HEK293 (cell line): Measurements from ENCODE around the gene TTLL4.
A peak's percentile ranks its signal among the peaks of the same experiment; 100 is the strongest.

Source experiments
- CTCF ChIA-PET: fragments of 350-600 bp; formaldehyde crosslinking; extraction: SDS; loops from one replicate; lab custom pipeline; 2021; ENCODE audit warnings: antibody characterized with exemption; lab: Yijun Ruan, JAX
- POLR2A ChIA-PET: fragments of 300-600 bp; formaldehyde crosslinking; extraction: SDS; loops from one replicate; lab custom pipeline; 2020; ENCODE audit warnings: antibody characterized with exemption, inconsistent platforms; lab: Yijun Ruan, JAX
- H3K27ac ChIP-seq: fragments of 200-500 bp; sonication (Bioruptor generic); 2 replicates; pipeline ENCODE4 v1.5.1; 2014; ENCODE audit warnings: low read depth, low read length, control low read depth, inconsistent platforms; ENCODE audit errors: extremely low read depth
- H3K36me3 ChIP-seq, 2 experiments: fragments of 200-500 bp in 1 of 2; sonication (Bioruptor generic) in 1 of 2; 1 replicate in 1 of 2; 2 replicates in 1 of 2; pipeline ENCODE4 v1.5.1; 2014 to 2017; ENCODE audit warnings: inconsistent platforms in 2 of 2, low read length in 2 of 2; ENCODE audit not compliant: control insufficient read depth in 2 of 2, insufficient read depth in 1 of 2
- H3K4me1 ChIP-seq: fragments of 200-500 bp; sonication (Bioruptor generic); 2 replicates; pipeline ENCODE4 v1.5.1; 2014; ENCODE audit warnings: mild to moderate bottlenecking, low read length, inconsistent platforms; ENCODE audit not compliant: control insufficient read depth, insufficient read depth
- H3K4me3 ChIP-seq: 2 replicates; pipeline ENCODE4 v1.5.1; 2011; ENCODE audit warnings: low read depth, mild to moderate bottlenecking, control low read depth, low read length, moderate library complexity
- H3K9me3 ChIP-seq: fragments of 200-500 bp; sonication (Bioruptor generic); 2 replicates; pipeline ENCODE4 v1.5.1; 2014; ENCODE audit warnings: low read depth, low read length, inconsistent platforms; ENCODE audit not compliant: control insufficient read depth, insufficient read depth
- GLI2 ChIP-seq: fragments of 450-650 bp; formaldehyde crosslinking; IDR thresholded peaks from 2 replicates; pipeline ENCODE4; 2017; ENCODE audit warnings: missing biosample characterization, missing genetic modification characterization, low read depth, borderline replicate concordance
- KLF8 ChIP-seq: fragments of 450-650 bp; formaldehyde crosslinking; IDR thresholded peaks from 2 replicates; pipeline ENCODE4 v1.5.1; 2016; ENCODE audit warnings: missing biosample characterization, missing genetic modification characterization
- MEIS1 ChIP-seq: sonication (generic); formaldehyde crosslinking; IDR thresholded peaks from 2 replicates; pipeline ENCODE4 v1.8.1; 2022; ENCODE audit warnings: missing genetic modification reagents, mild to moderate bottlenecking, borderline replicate concordance
- OSR2 ChIP-seq: fragments of 450-650 bp; formaldehyde crosslinking; IDR thresholded peaks from 2 replicates; pipeline ENCODE4 v1.5.1; 2016; ENCODE audit warnings: missing biosample characterization, missing genetic modification characterization
- ZBTB48 ChIP-seq: fragments of 450-650 bp; formaldehyde crosslinking; IDR thresholded peaks from 2 replicates; pipeline ENCODE4 v1.5.1; 2016; ENCODE audit warnings: missing biosample characterization, missing genetic modification characterization
- ZIC2 ChIP-seq: fragments of 450-650 bp; formaldehyde crosslinking; IDR thresholded peaks from 2 replicates; pipeline ENCODE4 v1.5.1; 2016; ENCODE audit warnings: missing biosample characterization, missing genetic modification characterization
- ZNF266 ChIP-seq: fragments of 450-650 bp; formaldehyde crosslinking; IDR thresholded peaks from 2 replicates; pipeline ENCODE4 v1.5.1; 2016; ENCODE audit warnings: missing biosample characterization, missing genetic modification characterization, low read depth
- ZNF433 ChIP-seq: fragments of 450-650 bp; formaldehyde crosslinking; IDR thresholded peaks from 2 replicates; pipeline ENCODE4 v1.5.1; 2016; ENCODE audit warnings: missing biosample characterization, missing genetic modification characterization, low read depth
- ZNF473 ChIP-seq: fragments of 450-650 bp; formaldehyde crosslinking; IDR thresholded peaks from 2 replicates; pipeline ENCODE4 v1.5.1; 2017; ENCODE audit warnings: missing biosample characterization, missing genetic modification characterization
- ZNF514 ChIP-seq: fragments of 450-650 bp; formaldehyde crosslinking; IDR thresholded peaks from 2 replicates; pipeline ENCODE4 v1.5.1; 2016; ENCODE audit warnings: missing biosample characterization, missing genetic modification characterization
- ZNF561 ChIP-seq: fragments of 450-650 bp; IDR thresholded peaks from 2 replicates; pipeline ENCODE4 v1.5.1; 2018; ENCODE audit warnings: missing biosample characterization, missing genetic modification characterization, borderline replicate concordance
- ZNF571 ChIP-seq: fragments of 450-650 bp; formaldehyde crosslinking; IDR thresholded peaks from 2 replicates; pipeline ENCODE4 v1.5.0; 2017; ENCODE audit warnings: missing biosample characterization, missing genetic modification characterization
- ZNF623 ChIP-seq: fragments of 450-650 bp; formaldehyde crosslinking; IDR thresholded peaks from 2 replicates; pipeline ENCODE4 v1.5.1; 2016; ENCODE audit warnings: missing biosample characterization, missing genetic modification characterization
- ZNF624 ChIP-seq: fragments of 450-650 bp; formaldehyde crosslinking; IDR thresholded peaks from 2 replicates; pipeline ENCODE4 v1.5.1; 2017; ENCODE audit warnings: missing biosample characterization, missing genetic modification characterization
- ZNF664 ChIP-seq: fragments of 450-650 bp; formaldehyde crosslinking; IDR thresholded peaks from 2 replicates; pipeline ENCODE4 v1.5.1; 2016; ENCODE audit warnings: missing biosample characterization, missing genetic modification characterization
- ZNF747 ChIP-seq: fragments of 450-650 bp; formaldehyde crosslinking; IDR thresholded peaks from 2 replicates; pipeline ENCODE4 v1.5.1; 2016; ENCODE audit warnings: missing biosample characterization, missing genetic modification characterization
- ZNF791 ChIP-seq: fragments of 450-650 bp; formaldehyde crosslinking; IDR thresholded peaks from 2 replicates; pipeline ENCODE4 v1.5.1; 2016; ENCODE audit warnings: missing biosample characterization, missing genetic modification characterization
- TF ChIP-seq, protein P1 (sequence below): fragments of 450-650 bp; formaldehyde crosslinking; IDR thresholded peaks from 2 replicates; pipeline ENCODE4 v1.5.1; 2017; ENCODE audit warnings: missing biosample characterization, missing genetic modification characterization
- TF ChIP-seq, protein P2 (sequence below): fragments of 450-650 bp; formaldehyde crosslinking; IDR thresholded peaks from 2 replicates; pipeline ENCODE4 v1.5.1; 2016; ENCODE audit warnings: missing biosample characterization, missing genetic modification characterization
- TF ChIP-seq, protein P3 (sequence below): fragments of 450-650 bp; formaldehyde crosslinking; IDR thresholded peaks from 2 replicates; pipeline ENCODE4 v1.5.1; 2016; ENCODE audit warnings: missing biosample characterization, missing genetic modification characterization

TTLL4 gene

DNA sequence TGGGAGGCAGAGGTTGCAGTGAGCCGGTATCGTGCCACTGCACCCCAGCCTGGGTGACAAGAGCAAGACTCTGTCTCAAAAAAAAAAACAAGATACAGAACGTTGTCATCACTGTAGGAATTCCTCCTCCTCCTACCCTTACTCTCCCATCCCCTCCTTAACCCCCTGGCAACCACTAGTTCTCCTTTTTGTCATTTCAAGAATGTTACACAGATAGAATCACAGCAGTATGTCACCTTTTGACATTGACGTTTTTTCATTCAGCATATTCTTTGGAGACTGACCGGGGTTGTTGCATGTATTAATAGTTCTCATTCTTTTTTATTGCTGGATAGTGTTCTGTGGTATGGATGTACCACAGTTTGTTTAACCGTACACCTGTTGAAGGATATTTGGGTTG is 32.4 kb downstream of the TTLL4 start:
- Histone ChIP-seq H3K4me1 (no peaks in the 10 kb centered on the region), H3K4me3 (no peak overlapping the region), H3K36me3 (peaks cover 32 to 90% of the 10 kb centered on the region in 2 experiments), H3K9me3 (no peaks in the 10 kb centered on the region), H3K27ac (no peak overlapping the region)
- ChIA-PET POLR2A (no interaction called here), CTCF (interaction anchor here (1.3 to 1.7 kb wide), 3 partner anchors 16 to 104 kb away, joined by 4 to 7 read pairs (median 5); no protein-coding TSS in a partner anchor)
- no peak for TF ChIP-seq ZNF791 (tag by site-specific recombination)
- TF ChIP-seq ZNF624 = no peak
- TF ChIP-seq GLI2 (tag by site-specific recombination) = no peak
- TF ChIP-seq, protein P1, sequence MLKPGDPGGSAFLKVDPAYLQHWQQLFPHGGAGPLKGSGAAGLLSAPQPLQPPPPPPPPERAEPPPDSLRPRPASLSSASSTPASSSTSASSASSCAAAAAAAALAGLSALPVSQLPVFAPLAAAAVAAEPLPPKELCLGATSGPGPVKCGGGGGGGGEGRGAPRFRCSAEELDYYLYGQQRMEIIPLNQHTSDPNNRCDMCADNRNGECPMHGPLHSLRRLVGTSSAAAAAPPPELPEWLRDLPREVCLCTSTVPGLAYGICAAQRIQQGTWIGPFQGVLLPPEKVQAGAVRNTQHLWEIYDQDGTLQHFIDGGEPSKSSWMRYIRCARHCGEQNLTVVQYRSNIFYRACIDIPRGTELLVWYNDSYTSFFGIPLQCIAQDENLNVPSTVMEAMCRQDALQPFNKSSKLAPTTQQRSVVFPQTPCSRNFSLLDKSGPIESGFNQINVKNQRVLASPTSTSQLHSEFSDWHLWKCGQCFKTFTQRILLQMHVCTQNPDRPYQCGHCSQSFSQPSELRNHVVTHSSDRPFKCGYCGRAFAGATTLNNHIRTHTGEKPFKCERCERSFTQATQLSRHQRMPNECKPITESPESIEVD (tag by site-specific recombination) = no peak
- TF ChIP-seq, protein P2, sequence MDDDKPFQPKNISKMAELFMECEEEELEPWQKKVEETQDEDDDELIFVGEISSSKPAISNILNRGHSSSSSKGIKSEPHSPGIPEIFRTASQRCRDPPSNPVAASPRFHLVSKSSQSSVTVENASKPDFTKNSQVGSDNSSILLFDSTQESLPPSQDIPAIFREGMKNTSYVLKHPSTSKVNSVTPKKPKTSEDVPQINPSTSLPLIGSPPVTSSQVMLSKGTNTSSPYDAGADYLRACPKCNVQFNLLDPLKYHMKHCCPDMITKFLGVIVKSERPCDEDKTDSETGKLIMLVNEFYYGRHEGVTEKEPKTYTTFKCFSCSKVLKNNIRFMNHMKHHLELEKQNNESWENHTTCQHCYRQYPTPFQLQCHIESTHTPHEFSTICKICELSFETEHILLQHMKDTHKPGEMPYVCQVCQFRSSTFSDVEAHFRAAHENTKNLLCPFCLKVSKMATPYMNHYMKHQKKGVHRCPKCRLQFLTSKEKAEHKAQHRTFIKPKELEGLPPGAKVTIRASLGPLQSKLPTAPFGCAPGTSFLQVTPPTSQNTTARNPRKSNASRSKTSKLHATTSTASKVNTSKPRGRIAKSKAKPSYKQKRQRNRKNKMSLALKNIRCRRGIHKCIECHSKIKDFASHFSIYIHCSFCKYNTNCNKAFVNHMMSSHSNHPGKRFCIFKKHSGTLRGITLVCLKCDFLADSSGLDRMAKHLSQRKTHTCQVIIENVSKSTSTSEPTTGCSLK (tag by site-specific recombination) = no peak
- no peak for TF ChIP-seq ZNF664 (tag by site-specific recombination)

DNA sequence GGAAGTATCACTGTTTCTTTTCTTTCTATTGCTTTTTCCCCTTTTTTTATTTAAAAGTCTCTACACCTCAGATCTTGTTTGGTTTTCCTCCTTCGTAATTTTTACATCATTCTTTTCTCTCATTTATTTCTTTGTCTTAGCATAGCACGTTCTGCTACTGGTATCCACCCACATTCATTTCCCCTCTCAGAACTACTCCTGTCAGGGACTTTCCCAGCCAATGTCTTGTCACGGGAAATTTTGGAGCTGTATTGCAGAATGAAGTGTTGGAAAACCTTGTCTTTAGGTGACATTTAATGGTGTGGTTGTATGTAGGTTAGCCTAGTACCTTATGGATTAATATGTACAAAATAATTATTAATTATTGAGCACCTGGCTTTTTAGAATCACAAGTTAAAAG is 34.0 kb downstream of the TTLL4 start:
- peaks cover 39 to 90% of the 10 kb centered on the region in 2 experiments for H3K36me3 ChIP-seq
- ChIA-PET POLR2A (no interaction called here), CTCF (interaction anchor here (0.7 to 1.5 kb wide), 3 partner anchors 23 to 103 kb away, joined by 4 to 7 read pairs (median 4); no protein-coding TSS in a partner anchor)
- H3K9me3 ChIP-seq = no peaks in the 10 kb centered on the region
- no peaks in the 10 kb centered on the region for H3K4me1 ChIP-seq
- H3K27ac ChIP-seq = no peak overlapping the region
- no peak overlapping the region for H3K4me3 ChIP-seq
- TF ChIP-seq KLF8 (tag by site-specific recombination) (no peak), ZNF433 (tag by site-specific recombination) (no peak), ZNF514 (tag by site-specific recombination) (no peak), ZNF747 (tag by site-specific recombination) (no peak), OSR2 (tag by site-specific recombination) (no peak), ZNF473 (tag by site-specific recombination) (no peak), MEIS1 (CRISPR knock-in tag) (no peak), ZNF266 (tag by site-specific recombination) (no peak), ZNF561 (tag by site-specific recombination) (no peak), ZNF571 (no peak), ZBTB48 (tag by site-specific recombination) (no peak)
- TF ChIP-seq, protein P3, sequence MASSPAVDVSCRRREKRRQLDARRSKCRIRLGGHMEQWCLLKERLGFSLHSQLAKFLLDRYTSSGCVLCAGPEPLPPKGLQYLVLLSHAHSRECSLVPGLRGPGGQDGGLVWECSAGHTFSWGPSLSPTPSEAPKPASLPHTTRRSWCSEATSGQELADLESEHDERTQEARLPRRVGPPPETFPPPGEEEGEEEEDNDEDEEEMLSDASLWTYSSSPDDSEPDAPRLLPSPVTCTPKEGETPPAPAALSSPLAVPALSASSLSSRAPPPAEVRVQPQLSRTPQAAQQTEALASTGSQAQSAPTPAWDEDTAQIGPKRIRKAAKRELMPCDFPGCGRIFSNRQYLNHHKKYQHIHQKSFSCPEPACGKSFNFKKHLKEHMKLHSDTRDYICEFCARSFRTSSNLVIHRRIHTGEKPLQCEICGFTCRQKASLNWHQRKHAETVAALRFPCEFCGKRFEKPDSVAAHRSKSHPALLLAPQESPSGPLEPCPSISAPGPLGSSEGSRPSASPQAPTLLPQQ = no peak

DNA sequence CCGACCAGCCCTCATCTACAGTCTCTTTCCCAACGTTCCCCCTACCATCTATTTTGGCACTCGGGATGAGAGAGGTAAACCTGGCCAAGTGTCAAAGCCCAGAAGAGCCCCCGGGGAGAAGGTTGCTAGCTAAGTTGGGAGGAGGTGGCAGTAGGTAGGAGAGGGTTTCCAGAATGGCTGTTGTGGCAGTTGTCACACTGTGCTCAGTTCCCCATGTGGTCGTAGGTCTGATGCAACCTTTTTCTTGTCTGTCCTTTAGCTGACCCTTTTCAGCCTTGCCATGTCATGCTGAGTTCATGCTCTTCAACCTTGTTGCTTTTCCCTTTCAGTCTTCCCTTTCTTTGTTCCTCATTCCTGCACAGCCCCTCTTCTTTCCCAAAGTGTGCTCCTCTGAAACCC is 34.5 kb downstream of the TTLL4 start:
- Histone ChIP-seq H3K4me3 (no peak overlapping the region), H3K27ac (no peak overlapping the region), H3K9me3 (no peaks in the 10 kb centered on the region), H3K4me1 (no peaks in the 10 kb centered on the region), H3K36me3 (peaks cover 40 to 90% of the 10 kb centered on the region in 2 experiments)
- ChIA-PET CTCF (interaction anchor here (0.6 to 0.7 kb wide), 3 partner anchors 20 to 32 kb away, joined by 3 to 4 read pairs (median 4); no protein-coding TSS in a partner anchor), POLR2A (no interaction called here)
- peak; percentile 34 for TF ChIP-seq ZIC2
- no peak for TF ChIP-seq ZNF623 (tag by site-specific recombination)
